IgD-negative memory B cell (primary cell): ENCODE measurements around the gene MCU. TPM values are rescaled to one million over a fixed set of nuclear protein-coding genes. Genes with fewer than 3 reads are reported as not detected.
A peak's percentile ranks its signal among the peaks of the same experiment; 100 is the strongest.
"Not testable (repeated sequence)": the region's sequence is repeated elsewhere in the genome, so short reads cannot be mapped to it uniquely, and the experiment has no call there.

ENCODE experiments used
- H3K27ac Mint-ChIP-seq, 3 donors: one replicate each; pipeline ENCODE4 v1.8.0; 2020 to 2022; ENCODE audit warnings: mild to moderate bottlenecking in 3 of 3, mixed read lengths in 3 of 3, moderate library complexity in 1 of 3
- H3K27me3 Mint-ChIP-seq: one replicate; pipeline ENCODE4 v1.8.0; 2021; ENCODE audit warnings: mixed read lengths
- H3K36me3 Mint-ChIP-seq: one replicate; pipeline ENCODE4 v1.8.0; 2020; ENCODE audit warnings: mild to moderate bottlenecking, mixed read lengths
- H3K4me1 Mint-ChIP-seq, 3 donors: one replicate each; pipeline ENCODE4 v1.8.0; 2020 to 2022; ENCODE audit warnings: mixed read lengths in 3 of 3, mild to moderate bottlenecking in 1 of 3
- H3K4me3 Mint-ChIP-seq, 4 donors: one replicate each; pipeline ENCODE4 v1.8.0; 2020 to 2022; ENCODE audit warnings: mild to moderate bottlenecking in 4 of 4, mixed read lengths in 4 of 4, moderate library complexity in 3 of 4
- H3K9me3 Mint-ChIP-seq, 3 donors: one replicate each; pipeline ENCODE4 v1.8.0; 2020 to 2021; ENCODE audit warnings: mixed read lengths in 3 of 3, mild to moderate bottlenecking in 1 of 3
- polyA plus RNA-seq: library from polyadenylated mRNA; unstranded; fragments of 300-500 nt; fragmentation: Illumina TruSeq; gene quantifications from one replicate; pipeline ENCODE4 v1.2.3, GENCODE V29; 2021

Gene MCU
- polyA plus RNA-seq, 1 donor from 2014 or later, result 5.6 TPM

DNA sequence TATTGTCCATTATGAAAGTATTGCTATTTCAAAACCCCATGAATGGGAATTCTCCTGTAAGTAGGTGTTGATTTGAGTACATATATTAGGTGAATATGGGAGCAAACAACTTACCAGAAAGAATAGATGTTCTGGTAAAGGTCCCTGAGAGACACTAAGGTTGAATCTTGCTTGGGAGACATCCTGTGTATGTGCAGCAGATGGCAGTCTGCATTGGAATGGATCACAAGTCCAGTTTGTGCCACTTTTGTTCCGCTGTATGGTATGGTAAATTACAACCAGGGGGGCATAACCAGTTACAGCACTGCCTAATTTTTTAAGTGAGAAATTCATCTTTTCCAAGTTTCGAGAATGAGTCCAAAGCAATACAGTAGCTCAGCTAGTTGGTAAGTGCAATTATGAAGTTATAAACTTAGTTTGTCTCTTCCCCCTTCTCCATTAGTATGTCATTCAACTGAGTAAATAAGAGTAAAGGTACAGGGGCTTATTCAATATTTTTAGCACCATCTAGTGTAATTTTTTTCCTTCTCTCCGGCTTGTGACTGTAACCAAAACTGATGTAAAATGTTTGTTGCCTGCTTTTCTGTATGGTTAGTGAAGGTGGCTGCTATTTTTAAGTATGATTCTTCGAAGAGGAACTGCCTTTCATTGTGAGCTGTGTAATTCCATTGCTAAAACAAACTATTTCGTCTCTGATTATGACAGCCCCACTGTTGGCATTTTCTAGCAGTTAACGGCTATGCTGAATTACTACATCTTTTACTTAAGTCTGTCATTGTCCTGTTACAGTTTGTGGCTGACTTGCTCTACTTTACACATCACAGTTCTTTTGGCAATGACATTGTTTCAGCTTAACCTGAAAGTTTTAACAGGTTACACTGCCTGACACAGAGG is 2.8 kb downstream of the MCU start:
- Mint-ChIP-seq H3K4me3 (peak overlapping the region in 3 of 4 donors; percentile 24 to 89 (median 69)), H3K27ac (peak overlapping the region in 1 of 3 donors; percentile 39), H3K27me3 (no peaks in the 10 kb centered on the region), H3K9me3 (no peaks in the 10 kb centered on the region), H3K4me1 (peaks cover 26 to 40% (median 34%) of the 10 kb centered on the region in 3 donors), H3K36me3 (no peaks in the 10 kb centered on the region)

DNA sequence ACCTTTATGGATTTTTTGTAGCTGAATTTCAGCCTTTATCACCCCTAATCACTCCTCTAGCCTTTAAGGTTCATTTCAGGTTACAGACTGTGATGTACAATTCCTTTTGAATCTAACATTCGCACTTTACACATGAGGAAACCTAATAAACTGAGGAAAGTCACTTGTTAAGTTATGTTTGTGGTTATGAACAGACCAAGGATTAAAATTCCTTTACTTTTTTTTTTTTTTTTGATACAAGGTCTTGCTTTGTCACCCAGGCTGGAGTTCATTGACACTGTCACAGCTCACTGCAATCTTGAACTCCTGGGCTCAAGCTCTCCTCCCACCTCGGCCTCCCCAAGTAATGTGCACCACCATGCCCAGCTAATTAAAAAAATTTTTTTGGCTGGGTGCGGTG is 3.6 kb downstream of the MCU start:
- peaks cover 26 to 40% (median 34%) of the 10 kb centered on the region in 3 donors for H3K4me1 Mint-ChIP-seq
- no peaks in the 10 kb centered on the region for H3K27me3 Mint-ChIP-seq
- H3K9me3 Mint-ChIP-seq, result no peaks in the 10 kb centered on the region
- H3K27ac Mint-ChIP-seq, result no peak overlapping the region
- H3K36me3 Mint-ChIP-seq, result no peaks in the 10 kb centered on the region
- peak overlapping the region in 1 of 4 donors; percentile 89 for H3K4me3 Mint-ChIP-seq

DNA sequence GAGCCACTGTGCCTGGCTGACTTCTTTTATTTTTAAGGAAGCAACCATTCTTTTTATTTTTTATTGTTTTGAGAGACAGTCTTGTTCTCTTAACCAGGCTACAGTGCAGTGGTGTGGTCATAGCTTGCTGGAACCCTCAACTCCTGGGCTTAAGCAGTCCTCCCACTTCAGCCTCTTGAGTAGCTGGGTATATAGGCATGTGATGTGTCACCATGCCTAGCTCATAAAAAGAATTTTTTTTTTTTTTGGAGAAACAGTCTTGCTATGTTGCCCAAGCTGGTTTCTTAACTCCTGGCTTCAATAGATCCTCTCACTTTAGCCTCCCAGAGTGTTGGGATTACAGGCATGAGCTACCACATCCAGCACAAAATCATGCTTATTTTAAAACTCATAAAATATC is 5.8 kb downstream of the MCU start:
- no peak overlapping the region for H3K27ac Mint-ChIP-seq
- no peaks in the 10 kb centered on the region for H3K9me3 Mint-ChIP-seq
- H3K4me1 Mint-ChIP-seq, result peaks cover 29 to 33% (median 31%) of the 10 kb centered on the region in 3 donors
- H3K27me3 Mint-ChIP-seq, result no peaks in the 10 kb centered on the region
- H3K36me3 Mint-ChIP-seq, result no peaks in the 10 kb centered on the region
- no peak overlapping the region for H3K4me3 Mint-ChIP-seq

GRCh38 chr10:72702465-72702864 is 10.5 kb downstream of the MCU start:
- not testable (repeated sequence) for H3K4me3 Mint-ChIP-seq, H3K9me3 Mint-ChIP-seq, H3K27me3 Mint-ChIP-seq, H3K36me3 Mint-ChIP-seq, H3K4me1 Mint-ChIP-seq
- H3K27ac Mint-ChIP-seq, result peak overlapping the region in 1 of 3 donors; percentile 20

DNA sequence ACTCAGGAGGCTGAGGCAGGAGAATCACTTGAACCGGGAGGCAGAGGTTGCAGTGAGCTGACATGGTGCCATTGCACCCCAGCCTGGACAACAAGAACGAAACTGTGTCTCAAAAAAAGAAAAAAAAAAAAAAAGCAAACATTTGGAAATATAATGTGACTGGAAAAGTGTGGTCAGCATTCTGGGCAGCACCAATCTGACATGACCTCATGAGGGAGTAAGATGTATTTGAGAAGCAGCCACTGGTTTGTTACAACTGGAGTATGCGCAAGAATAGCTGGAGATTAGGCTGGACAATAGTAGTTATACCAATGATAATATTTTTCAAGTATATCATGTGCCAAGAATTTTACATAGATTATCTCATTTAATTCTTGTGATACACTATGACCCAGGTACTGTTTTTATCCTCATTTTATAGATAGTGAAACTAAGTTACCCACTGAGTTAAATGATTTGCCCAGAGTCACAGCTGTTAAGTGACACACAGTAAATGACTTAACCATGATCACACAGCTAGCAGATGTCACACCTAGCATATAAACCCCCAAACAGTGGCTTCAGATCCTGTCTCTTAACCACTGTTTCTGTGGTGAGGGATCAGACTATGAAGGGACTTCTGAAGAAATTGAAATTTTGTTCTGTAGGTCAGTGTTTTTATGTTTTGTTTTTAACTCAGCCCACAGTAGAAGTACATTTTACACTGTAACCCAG is 11.1 kb downstream of the MCU start:
- no peak overlapping the region for H3K27ac Mint-ChIP-seq
- H3K4me1 Mint-ChIP-seq, result peaks cover 2 to 8% (median 8%) of the 10 kb centered on the region in 3 donors
- H3K9me3 Mint-ChIP-seq, result no peaks in the 10 kb centered on the region
- H3K36me3 Mint-ChIP-seq, result peaks cover 3% of the 10 kb centered on the region
- H3K4me3 Mint-ChIP-seq, result peak overlapping the region in 1 of 4 donors; percentile 74
- H3K27me3 Mint-ChIP-seq, result no peaks in the 10 kb centered on the region

DNA sequence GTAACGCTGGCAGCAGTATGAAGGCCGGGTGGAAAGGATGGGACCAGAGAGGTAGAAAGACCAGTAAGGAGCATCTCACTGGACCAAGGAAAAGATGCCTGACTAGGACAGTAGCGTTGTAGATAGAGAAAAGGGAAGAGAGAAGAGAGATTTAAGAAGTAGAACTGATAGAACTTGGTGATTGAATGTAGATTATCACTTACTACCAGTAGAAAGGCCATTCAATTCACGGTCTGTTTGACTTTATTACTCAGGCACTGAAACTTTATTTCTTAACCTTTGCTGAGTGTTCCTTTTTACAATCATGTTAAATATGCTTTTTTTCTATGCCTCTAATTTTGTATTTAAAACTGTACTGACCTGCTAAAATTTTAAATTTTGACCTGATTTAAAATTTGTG is 12.2 kb downstream of the MCU start:
- H3K27me3 Mint-ChIP-seq, result no peaks in the 10 kb centered on the region
- H3K4me3 Mint-ChIP-seq, result no peak overlapping the region
- peaks cover 3 to 11% (median 10%) of the 10 kb centered on the region in 3 donors for H3K4me1 Mint-ChIP-seq
- H3K27ac Mint-ChIP-seq, result peak overlapping the region in 1 of 3 donors; percentile 54
- H3K36me3 Mint-ChIP-seq, result peaks cover 5% of the 10 kb centered on the region
- no peaks in the 10 kb centered on the region for H3K9me3 Mint-ChIP-seq

DNA sequence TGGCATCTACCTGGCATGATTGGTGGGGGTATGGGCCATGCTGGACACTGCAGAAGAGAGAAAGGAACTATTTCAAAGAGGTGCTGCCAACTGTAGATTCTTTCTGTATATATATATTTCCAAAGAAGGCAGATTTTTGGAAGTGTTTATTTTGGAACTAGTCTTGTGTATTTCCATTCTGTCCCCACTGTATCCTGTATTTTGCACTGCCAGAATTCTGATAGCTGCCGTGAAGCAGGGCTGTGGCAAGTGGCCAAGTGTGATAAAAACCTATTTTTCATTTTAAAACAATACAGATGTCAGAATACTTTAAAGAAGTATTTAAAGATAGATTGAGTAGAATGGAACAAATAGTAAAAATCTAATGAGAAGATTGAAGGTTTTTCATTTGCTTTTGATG is 17.1 kb downstream of the MCU start:
- no peaks in the 10 kb centered on the region for H3K27me3 Mint-ChIP-seq
- H3K36me3 Mint-ChIP-seq, result peaks cover 7% of the 10 kb centered on the region
- H3K4me1 Mint-ChIP-seq, result peaks cover 3 to 6% (median 4%) of the 10 kb centered on the region in 3 donors
- H3K27ac Mint-ChIP-seq, result no peak overlapping the region
- no peaks in the 10 kb centered on the region for H3K9me3 Mint-ChIP-seq
- H3K4me3 Mint-ChIP-seq, result no peak overlapping the region

DNA sequence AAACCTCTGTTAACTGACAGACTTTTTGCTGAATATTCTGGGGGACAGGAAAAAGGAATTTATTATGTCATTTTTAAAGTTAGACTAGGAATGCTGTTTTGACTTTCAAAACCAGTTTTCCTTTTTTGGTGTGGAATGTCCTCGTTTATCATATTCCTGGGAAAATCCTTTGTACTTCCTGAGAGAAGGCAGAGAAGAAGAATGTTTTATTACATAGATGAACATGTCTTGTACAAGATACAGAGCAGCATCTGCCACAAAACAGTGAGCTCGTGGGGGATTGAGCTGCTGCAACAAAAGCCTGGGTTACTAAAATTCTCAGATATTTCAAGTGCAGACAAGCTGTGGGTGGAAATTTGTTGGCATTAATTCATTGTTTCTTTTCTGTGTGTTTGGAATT is 20.2 kb downstream of the MCU start:
- no peak overlapping the region for H3K4me3 Mint-ChIP-seq
- no peaks in the 10 kb centered on the region for H3K9me3 Mint-ChIP-seq
- no peaks in the 10 kb centered on the region for H3K27me3 Mint-ChIP-seq
- no peak overlapping the region for H3K27ac Mint-ChIP-seq
- peaks cover 3 to 6% (median 4%) of the 10 kb centered on the region in 3 donors for H3K4me1 Mint-ChIP-seq
- H3K36me3 Mint-ChIP-seq, result peaks cover 11% of the 10 kb centered on the region

DNA sequence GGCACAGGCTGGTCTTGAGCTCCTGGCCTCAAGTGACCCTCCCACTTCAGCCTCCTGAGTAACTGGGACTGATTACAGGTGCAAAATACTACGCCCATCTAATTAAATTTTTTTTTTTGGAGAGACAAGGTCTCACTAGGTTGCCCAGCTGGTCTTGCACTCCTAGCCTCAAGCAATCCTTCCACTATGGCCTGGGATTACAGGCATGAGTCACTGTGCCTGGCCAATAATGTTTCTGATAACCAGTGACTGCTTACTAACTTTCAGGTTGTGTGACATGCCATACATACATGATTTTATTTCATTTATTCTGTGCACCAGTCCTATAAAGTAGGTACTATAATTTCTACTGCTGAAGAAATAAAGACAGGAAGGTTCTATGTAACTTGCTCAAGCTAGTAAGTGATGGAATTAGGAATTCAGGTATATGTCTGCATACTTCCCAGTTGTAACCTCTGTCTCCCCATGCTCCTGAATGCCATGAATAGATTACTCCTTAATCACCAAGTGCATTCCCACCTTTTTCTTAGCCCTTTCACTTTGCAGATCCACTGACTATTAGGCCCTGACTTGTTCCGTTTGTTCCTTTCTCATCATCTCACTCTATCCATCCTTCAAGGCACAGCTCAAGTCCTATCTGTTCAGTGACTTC is 28.1 kb downstream of the MCU start:
- peak overlapping the region in 1 of 3 donors; percentile 4 for H3K27ac Mint-ChIP-seq
- H3K4me3 Mint-ChIP-seq, result no peak overlapping the region
- no peaks in the 10 kb centered on the region for H3K9me3 Mint-ChIP-seq
- peaks cover 10% of the 10 kb centered on the region for H3K36me3 Mint-ChIP-seq
- H3K4me1 Mint-ChIP-seq, result peaks cover 1 to 4% (median 3%) of the 10 kb centered on the region in 3 donors
- no peaks in the 10 kb centered on the region for H3K27me3 Mint-ChIP-seq

DNA sequence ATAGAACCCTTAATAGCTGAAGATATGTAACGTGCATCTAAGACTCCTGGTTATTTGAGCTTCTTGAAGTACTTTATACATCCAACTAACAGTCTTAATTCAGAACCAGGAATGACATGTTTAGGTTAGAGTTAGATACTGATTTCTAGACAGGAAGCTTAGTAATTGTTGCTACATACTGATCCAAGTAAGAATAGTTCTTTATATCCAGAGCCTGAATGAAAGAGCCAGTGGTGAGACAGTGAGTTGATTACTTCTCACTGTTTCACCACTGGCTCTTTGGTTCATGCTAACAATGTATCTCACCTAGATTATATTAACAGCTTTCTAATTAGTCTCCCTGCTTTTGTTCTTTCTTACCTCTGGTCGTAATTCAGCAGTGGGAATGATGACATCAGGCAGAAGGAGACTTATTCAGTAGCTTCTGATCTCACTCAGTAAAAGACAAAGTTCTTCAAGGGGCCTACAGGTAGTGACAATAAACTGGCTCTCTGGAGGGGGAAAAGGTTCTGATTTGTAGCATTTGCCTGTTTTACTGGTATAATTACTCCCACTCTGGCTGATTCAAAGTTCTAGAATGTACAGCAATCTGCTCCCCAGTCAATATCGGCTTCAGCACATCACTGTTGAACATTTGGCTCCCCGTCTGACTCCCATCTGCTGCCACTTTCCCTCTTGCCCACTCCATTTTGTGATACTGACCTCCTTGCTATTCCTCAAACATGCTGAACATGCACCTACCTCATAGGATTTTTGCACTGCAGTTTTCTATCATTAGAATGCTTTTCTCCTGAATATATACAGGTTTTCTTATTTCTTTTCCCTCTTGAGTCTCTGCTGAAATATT is 29.1 kb downstream of the MCU start:
- Mint-ChIP-seq H3K9me3 (no peaks in the 10 kb centered on the region), H3K27ac (peak overlapping the region in 1 of 3 donors; percentile 4), H3K4me1 (peaks cover 1 to 5% (median 4%) of the 10 kb centered on the region in 3 donors), H3K36me3 (peaks cover 12% of the 10 kb centered on the region), H3K4me3 (no peak overlapping the region), H3K27me3 (no peaks in the 10 kb centered on the region)

DNA sequence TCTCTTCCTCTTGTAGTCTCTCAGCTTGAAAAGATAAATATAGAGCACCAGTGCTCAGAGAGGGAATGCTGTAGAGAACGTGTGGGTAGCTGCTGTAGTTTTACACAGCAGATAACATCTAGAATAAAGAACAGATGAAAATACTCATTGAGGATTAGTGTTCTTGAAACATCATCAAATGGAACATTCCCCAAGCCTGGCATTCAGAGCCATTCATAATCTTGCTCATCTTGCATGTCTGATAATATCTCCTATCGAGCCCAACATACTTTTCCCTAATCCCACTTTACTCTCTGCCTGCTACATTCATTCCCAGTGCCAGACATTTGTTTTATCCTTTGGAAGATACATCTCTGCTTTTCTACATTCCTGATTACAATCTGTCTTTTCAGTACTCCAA is 35.2 kb downstream of the MCU start:
- Mint-ChIP-seq H3K27ac (peak overlapping the region in 1 of 3 donors; percentile 2), H3K36me3 (peaks cover 4% of the 10 kb centered on the region), H3K27me3 (no peaks in the 10 kb centered on the region), H3K4me1 (peaks cover 0 to 10% (median 1%) of the 10 kb centered on the region in 3 donors), H3K4me3 (no peak overlapping the region), H3K9me3 (no peaks in the 10 kb centered on the region)

- H3K27ac Mint-ChIP-seq, result no peak overlapping the region
- H3K36me3 Mint-ChIP-seq, result peaks cover 4% of the 10 kb centered on the region
- H3K27me3 Mint-ChIP-seq, result no peaks in the 10 kb centered on the region
- no peaks in the 10 kb centered on the region for H3K9me3 Mint-ChIP-seq
- peak overlapping the region in 1 of 4 donors; percentile 34 for H3K4me3 Mint-ChIP-seq
- H3K4me1 Mint-ChIP-seq, result peaks cover 1 to 10% (median 4%) of the 10 kb centered on the region in 3 donors
These were observed 36.5 kb downstream of the MCU start for GRCh38 chr10:72728462-72728861.

- Mint-ChIP-seq H3K27me3 (no peaks in the 10 kb centered on the region), H3K4me1 (peaks cover under 1 to 10% (median 4%) of the 10 kb centered on the region in 3 donors), H3K9me3 (no peaks in the 10 kb centered on the region), H3K36me3 (peaks cover 4% of the 10 kb centered on the region), H3K27ac (no peak overlapping the region), H3K4me3 (no peak overlapping the region)
These were observed 37.6 kb downstream of the MCU start for GRCh38 chr10:72729528-72729927.

GRCh38 chr10:72730479-72730878 is 38.5 kb downstream of the MCU start:
- Mint-ChIP-seq H3K27ac (peak overlapping the region in 1 of 3 donors; percentile 27), H3K4me3 (no peak overlapping the region), H3K4me1 (peaks cover 2 to 12% (median 5%) of the 10 kb centered on the region in 3 donors), H3K27me3 (no peaks in the 10 kb centered on the region), H3K36me3 (peaks cover 4% of the 10 kb centered on the region), H3K9me3 (no peaks in the 10 kb centered on the region)
